Measurements from ENCODE around the gene EXOSC10. TPM values are rescaled to one million over a fixed set of nuclear protein-coding genes. Genes with fewer than 3 reads are reported as not detected.
"Not testable (repeated sequence)": the region's sequence is repeated elsewhere in the genome, so short reads cannot be mapped to it uniquely, and the experiment has no call there.

The EXOSC10 gene
- total RNA-seq, 2 experiments from 2014 or later = 57.9 to 59.3 TPM

GRCh38 chr1:11057477-11057876, 42.2 kb downstream of the EXOSC10 start:
- intact Hi-C loops (cut with micrococcal nuclease) = loop anchor here (5.0 kb wide), 1 partner anchor 590 kb away; no protein-coding TSS in a partner anchor
- peak overlapping the region; percentile 44 for H3K4me3 Mint-ChIP-seq
- DNase-seq = no peak
- H3K27ac Mint-ChIP-seq = peak overlapping the region; percentile 53
- no peaks in the 10 kb centered on the region for H3K9me3 Mint-ChIP-seq
- CTCF ChIA-PET = interaction anchor here (3.1 kb wide), 1 partner anchor 20 kb away, joined by 17 read pairs; no protein-coding TSS in a partner anchor
- peaks cover 38% of the 10 kb centered on the region for H3K4me1 Mint-ChIP-seq (ENCODE audit: low read depth)
- no peaks in the 10 kb centered on the region for H3K27me3 Mint-ChIP-seq (ENCODE audit: low read depth)
- H3K36me3 Mint-ChIP-seq (ENCODE audit: low read depth) = peaks cover 24% of the 10 kb centered on the region

DNA sequence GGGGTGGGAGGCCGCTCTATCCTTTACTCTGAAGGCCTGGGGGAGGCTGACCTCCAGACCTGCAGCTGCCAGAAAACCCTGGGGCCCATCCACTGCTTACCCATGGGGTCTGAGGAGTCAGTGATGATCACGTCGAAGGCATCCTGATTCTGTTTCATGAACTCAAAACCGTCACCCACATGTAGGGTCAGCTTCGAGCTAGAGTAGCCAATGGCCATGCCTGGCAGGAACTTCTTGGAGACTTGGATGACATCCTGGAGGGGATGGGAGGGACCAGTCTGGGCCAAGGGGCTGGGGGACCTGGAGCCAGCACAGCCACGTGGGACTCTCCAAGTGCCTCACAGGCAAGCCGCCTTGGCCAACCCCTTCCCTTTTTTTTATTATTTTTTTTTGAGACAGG, 43.2 kb downstream of the EXOSC10 start:
- CTCF ChIA-PET = interaction anchor here (3.1 kb wide), 1 partner anchor 19 kb away, joined by 17 read pairs; no protein-coding TSS in a partner anchor
- Mint-ChIP-seq H3K9me3 (no peaks in the 10 kb centered on the region), H3K4me3 (no peak overlapping the region), H3K27me3 (ENCODE audit: low read depth) (no peaks in the 10 kb centered on the region), H3K4me1 (ENCODE audit: low read depth) (peaks cover 30% of the 10 kb centered on the region), H3K36me3 (ENCODE audit: low read depth) (peaks cover 22% of the 10 kb centered on the region), H3K27ac (no peak overlapping the region)
- intact Hi-C loops (cut with micrococcal nuclease) = loop anchor here (5.0 kb wide), 1 partner anchor 591 kb away; no protein-coding TSS in a partner anchor
- no peak for DNase-seq

DNA sequence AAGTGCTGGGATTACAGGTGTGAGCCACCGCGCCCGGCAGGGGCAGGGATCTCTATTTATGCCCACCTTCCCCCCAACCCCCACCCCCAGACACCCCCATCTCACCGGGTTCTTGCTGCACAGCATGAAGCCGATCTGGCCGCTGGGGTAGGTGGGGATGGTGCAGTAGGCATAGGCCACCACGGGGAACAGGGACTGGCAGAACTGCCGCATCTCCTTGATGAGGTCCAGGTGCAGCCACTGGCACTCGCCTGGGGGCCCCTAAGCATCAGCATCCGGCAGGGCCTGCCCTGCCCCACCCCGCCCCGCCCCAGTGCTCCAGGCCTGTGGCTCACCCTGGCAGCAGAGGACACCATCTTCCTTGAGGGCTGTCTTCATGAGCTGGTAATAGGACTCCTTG, 44.0 kb downstream of the EXOSC10 start:
- DNase-seq = no peak
- Mint-ChIP-seq H3K36me3 (ENCODE audit: low read depth) (peaks cover 22% of the 10 kb centered on the region), H3K9me3 (no peaks in the 10 kb centered on the region), H3K4me3 (no peak overlapping the region), H3K27ac (no peak overlapping the region), H3K27me3 (ENCODE audit: low read depth) (no peaks in the 10 kb centered on the region), H3K4me1 (ENCODE audit: low read depth) (peaks cover 24% of the 10 kb centered on the region)
- intact Hi-C loops (cut with micrococcal nuclease) = loop anchor here (5.0 kb wide), 1 partner anchor 592 kb away; no protein-coding TSS in a partner anchor
- CTCF ChIA-PET = interaction anchor here (3.1 kb wide), 1 partner anchor 18 kb away, joined by 17 read pairs; no protein-coding TSS in a partner anchor

DNA sequence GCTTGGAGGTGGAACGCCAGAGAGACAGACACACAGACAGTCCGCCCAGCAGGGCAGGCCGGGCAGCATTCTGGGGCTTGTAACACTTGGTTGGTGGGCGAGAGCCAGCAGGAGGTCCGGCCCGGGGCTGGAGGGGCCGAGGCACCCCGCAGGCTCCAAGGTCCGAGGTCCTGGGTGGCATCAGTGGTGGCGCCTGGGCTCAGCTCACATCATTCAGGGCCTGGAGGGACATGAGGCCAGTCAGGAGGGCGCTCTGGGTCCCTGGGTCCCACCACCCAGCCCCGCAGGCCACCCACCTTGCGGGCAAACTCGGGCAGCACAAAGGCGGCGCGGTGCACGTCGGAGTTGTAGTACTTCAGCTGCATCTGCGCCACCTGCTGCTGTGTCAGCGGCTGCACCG, 45.0 kb downstream of the EXOSC10 start:
- no peaks in the 10 kb centered on the region for H3K27me3 Mint-ChIP-seq (ENCODE audit: low read depth)
- DNase-seq = no peak
- no peaks in the 10 kb centered on the region for H3K9me3 Mint-ChIP-seq
- peaks cover 22% of the 10 kb centered on the region for H3K4me1 Mint-ChIP-seq (ENCODE audit: low read depth)
- no peak overlapping the region for H3K27ac Mint-ChIP-seq
- CTCF ChIA-PET = interaction anchor here (0.6 to 2.3 kb wide), 2 partner anchors 17 to 24 kb away, joined by 3 to 7 read pairs; no protein-coding TSS in a partner anchor
- H3K4me3 Mint-ChIP-seq = no peak overlapping the region
- intact Hi-C loops (cut with micrococcal nuclease) = loop anchor here (5.0 kb wide), 1 partner anchor 593 kb away; no protein-coding TSS in a partner anchor
- H3K36me3 Mint-ChIP-seq (ENCODE audit: low read depth) = peaks cover 22% of the 10 kb centered on the region

DNA sequence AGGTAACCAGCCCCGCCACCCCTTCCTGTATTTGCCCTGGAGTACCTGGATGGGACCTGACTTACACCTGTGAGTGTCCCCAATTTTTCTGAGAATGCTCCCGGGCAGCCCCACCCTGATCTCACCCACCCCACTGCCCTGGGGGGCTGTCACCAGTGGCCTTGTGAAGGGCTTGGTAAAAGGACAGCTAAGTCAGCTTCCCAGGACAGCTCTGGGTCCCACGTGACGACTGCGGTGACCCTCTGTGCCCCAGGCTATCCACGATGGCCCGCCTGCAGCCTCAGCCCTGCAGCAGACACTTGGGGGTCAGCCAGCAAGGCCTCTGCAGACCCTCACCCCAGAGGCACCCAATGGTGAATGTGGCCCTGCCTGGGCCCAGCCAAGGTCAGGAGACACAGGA, 45.5 kb downstream of the EXOSC10 start:
- Mint-ChIP-seq H3K4me1 (ENCODE audit: low read depth) (peaks cover 22% of the 10 kb centered on the region), H3K27me3 (ENCODE audit: low read depth) (no peaks in the 10 kb centered on the region), H3K4me3 (no peak overlapping the region), H3K27ac (no peak overlapping the region), H3K36me3 (ENCODE audit: low read depth) (peaks cover 21% of the 10 kb centered on the region), H3K9me3 (no peaks in the 10 kb centered on the region)
- intact Hi-C loops (cut with micrococcal nuclease) = no loop called here
- DNase-seq = no peak
- CTCF ChIA-PET = interaction anchor here (2.3 kb wide), 1 partner anchor 17 kb away, joined by 7 read pairs; no protein-coding TSS in a partner anchor

GRCh38 chr1:11053758-11054137, 45.9 kb downstream of the EXOSC10 start:
- Mint-ChIP-seq H3K27me3 (ENCODE audit: low read depth) (no peaks in the 10 kb centered on the region), H3K9me3 (no peaks in the 10 kb centered on the region), H3K27ac (no peak overlapping the region), H3K4me3 (no peak overlapping the region), H3K4me1 (ENCODE audit: low read depth) (peaks cover 18% of the 10 kb centered on the region), H3K36me3 (ENCODE audit: low read depth) (peaks cover 17% of the 10 kb centered on the region)
- intact Hi-C loops (cut with micrococcal nuclease) = no loop called here
- CTCF ChIA-PET = interaction anchor here (2.3 kb wide), 1 partner anchor 16 kb away, joined by 7 read pairs; no protein-coding TSS in a partner anchor
- DNase-seq = peak; percentile 26

DNA sequence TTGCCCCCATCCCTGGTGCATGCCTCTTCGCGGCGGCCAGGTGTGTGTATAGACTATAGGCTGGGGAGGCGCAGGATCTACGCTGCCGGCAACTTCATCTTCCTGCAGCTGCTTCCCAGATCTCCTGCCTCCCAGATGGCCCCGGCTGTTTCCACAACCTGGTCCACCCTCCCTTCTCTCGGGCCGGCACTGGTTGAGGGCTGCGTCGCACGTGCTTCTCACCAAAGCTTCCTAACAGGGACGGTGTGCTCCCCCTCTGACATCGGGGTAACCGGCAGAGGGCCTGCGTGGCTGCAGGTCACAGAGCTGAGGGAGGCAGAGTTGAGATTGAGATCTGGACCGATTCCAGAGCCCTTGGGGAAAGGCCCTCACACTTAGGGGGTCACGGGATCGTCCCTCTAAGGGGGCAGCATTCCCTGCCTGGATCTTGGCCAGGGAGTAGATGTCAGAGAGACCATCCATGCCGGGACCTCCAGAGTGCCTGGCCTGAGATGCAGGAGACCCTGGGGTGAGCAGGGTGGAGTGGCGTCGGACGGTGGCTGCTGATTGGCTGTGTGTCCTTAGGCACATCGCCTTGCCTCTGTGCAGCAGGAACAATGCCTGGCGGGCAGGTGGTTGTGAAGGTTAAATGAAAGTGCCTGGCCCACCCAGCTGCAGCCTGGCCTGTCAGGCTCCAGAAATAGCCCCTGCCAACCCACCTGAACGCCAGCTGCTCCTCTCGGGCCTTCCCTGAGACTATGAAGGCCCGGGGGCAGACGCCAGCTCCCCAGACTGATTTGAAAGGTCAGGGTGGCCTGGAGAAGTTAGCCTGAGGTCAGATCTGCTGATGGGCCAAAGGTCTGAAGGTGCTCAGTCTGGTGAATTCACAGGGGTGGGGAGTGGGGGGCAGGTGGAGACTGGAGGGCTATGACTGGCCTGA, 46.6 kb downstream of the EXOSC10 start:
- Mint-ChIP-seq H3K4me3 (no peak overlapping the region), H3K27ac (no peak overlapping the region), H3K27me3 (ENCODE audit: low read depth) (no peaks in the 10 kb centered on the region), H3K36me3 (ENCODE audit: low read depth) (peaks cover 16% of the 10 kb centered on the region), H3K4me1 (ENCODE audit: low read depth) (peaks cover 12% of the 10 kb centered on the region), H3K9me3 (no peaks in the 10 kb centered on the region)
- CTCF ChIA-PET = interaction anchor here (2.3 kb wide), 1 partner anchor 15 kb away, joined by 7 read pairs; no protein-coding TSS in a partner anchor
- DNase-seq = no peak
- intact Hi-C loops (cut with micrococcal nuclease) = no loop called here

- CTCF ChIA-PET = interaction anchor here (3.6 kb wide), 1 partner anchor 14 kb away, joined by 14 read pairs; no protein-coding TSS in a partner anchor
- Mint-ChIP-seq H3K27me3 (ENCODE audit: low read depth) (no peaks in the 10 kb centered on the region), H3K4me3 (no peak overlapping the region), H3K36me3 (ENCODE audit: low read depth) (peaks cover 9% of the 10 kb centered on the region), H3K9me3 (no peaks in the 10 kb centered on the region), H3K4me1 (ENCODE audit: low read depth) (peaks cover 3% of the 10 kb centered on the region), H3K27ac (no peak overlapping the region)
- intact Hi-C loops (cut with micrococcal nuclease) = no loop called here
- no peak for DNase-seq
These were observed 47.7 kb downstream of the EXOSC10 start for GRCh38 chr1:11051781-11052511.

DNA sequence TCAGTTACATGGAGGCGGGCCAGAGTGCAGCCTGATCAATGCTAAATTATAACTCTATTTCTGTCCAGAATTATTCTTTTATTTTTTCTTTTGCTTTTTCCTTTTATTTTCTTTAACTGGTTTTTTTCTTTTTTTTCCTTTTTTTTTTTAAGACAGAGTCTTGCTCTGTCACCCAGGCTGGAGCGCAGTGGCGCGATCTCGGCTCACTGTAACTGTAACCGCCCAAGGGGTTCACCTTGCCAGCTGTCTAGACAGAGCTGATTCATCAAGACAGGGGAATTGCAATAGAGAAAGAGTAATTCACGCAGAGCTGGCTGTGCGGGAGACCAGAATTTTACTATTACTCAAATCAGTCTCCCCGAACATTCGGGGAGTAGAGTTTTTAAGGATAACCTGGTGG, 48.5 kb downstream of the EXOSC10 start:
- H3K27me3 Mint-ChIP-seq (ENCODE audit: low read depth); H3K4me1 Mint-ChIP-seq (ENCODE audit: low read depth); H3K36me3 Mint-ChIP-seq (ENCODE audit: low read depth); intact Hi-C loops (cut with micrococcal nuclease); H3K27ac Mint-ChIP-seq; H3K9me3 Mint-ChIP-seq; H3K4me3 Mint-ChIP-seq; DNase-seq: not testable (repeated sequence)
- CTCF ChIA-PET = interaction anchor here (3.6 kb wide), 1 partner anchor 13 kb away, joined by 14 read pairs; no protein-coding TSS in a partner anchor

GRCh38 chr1:11046625-11047365, 52.9 kb downstream of the EXOSC10 start, which contains the start of gene MASP2:
MASP2 (minus strand) TSS chr1:11047239; CDS start chr1:11047207, 32 bp downstream.
- CTCF ChIA-PET = interaction anchor here (1.3 kb wide), 1 partner anchor 9 kb away, joined by 3 read pairs; no protein-coding TSS in a partner anchor
- no peak within 1 kb of the TSS for H3K27ac Mint-ChIP-seq
- intact Hi-C loops (cut with micrococcal nuclease) = no loop called here
- H3K36me3 Mint-ChIP-seq (ENCODE audit: low read depth) = no peaks in the 10 kb centered on the region
- no peaks in the 10 kb centered on the region for H3K4me1 Mint-ChIP-seq (ENCODE audit: low read depth)
- no peak for DNase-seq
- no peak within 1 kb of the TSS for H3K4me3 Mint-ChIP-seq
- H3K27me3 Mint-ChIP-seq (ENCODE audit: low read depth) = no peaks in the 10 kb centered on the region
- no peaks in the 10 kb centered on the region for H3K9me3 Mint-ChIP-seq

DNA sequence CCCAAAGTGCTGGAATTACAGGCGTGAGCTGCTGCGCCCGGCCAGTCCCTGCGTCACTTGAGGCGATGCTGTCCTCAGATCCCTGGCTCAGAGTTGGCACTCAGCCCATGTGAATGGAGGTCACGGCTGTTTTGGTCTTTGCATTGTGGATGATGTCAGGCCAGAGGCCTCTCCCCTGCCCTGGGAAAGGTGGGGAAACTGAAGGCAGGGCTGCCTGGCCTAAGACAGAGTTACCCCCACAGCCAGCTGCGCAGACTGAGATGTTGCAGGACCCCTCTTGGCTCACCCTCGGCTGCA, 53.5 kb downstream of the EXOSC10 start:
- Mint-ChIP-seq H3K27ac (no peak overlapping the region), H3K27me3 (ENCODE audit: low read depth) (no peaks in the 10 kb centered on the region), H3K4me3 (no peak overlapping the region), H3K36me3 (ENCODE audit: low read depth) (no peaks in the 10 kb centered on the region), H3K4me1 (ENCODE audit: low read depth) (no peaks in the 10 kb centered on the region), H3K9me3 (no peaks in the 10 kb centered on the region)
- CTCF ChIA-PET = interaction anchor here (1.3 kb wide), 1 partner anchor 8 kb away, joined by 3 read pairs; no protein-coding TSS in a partner anchor
- intact Hi-C loops (cut with micrococcal nuclease) = no loop called here
- DNase-seq = no peak
